Measurements from ENCODE around the gene VWA8.

GRCh38 chr13:41774605-41775218, 186.2 kb downstream of the VWA8 start:
- TF ChIP-seq, protein P1, sequence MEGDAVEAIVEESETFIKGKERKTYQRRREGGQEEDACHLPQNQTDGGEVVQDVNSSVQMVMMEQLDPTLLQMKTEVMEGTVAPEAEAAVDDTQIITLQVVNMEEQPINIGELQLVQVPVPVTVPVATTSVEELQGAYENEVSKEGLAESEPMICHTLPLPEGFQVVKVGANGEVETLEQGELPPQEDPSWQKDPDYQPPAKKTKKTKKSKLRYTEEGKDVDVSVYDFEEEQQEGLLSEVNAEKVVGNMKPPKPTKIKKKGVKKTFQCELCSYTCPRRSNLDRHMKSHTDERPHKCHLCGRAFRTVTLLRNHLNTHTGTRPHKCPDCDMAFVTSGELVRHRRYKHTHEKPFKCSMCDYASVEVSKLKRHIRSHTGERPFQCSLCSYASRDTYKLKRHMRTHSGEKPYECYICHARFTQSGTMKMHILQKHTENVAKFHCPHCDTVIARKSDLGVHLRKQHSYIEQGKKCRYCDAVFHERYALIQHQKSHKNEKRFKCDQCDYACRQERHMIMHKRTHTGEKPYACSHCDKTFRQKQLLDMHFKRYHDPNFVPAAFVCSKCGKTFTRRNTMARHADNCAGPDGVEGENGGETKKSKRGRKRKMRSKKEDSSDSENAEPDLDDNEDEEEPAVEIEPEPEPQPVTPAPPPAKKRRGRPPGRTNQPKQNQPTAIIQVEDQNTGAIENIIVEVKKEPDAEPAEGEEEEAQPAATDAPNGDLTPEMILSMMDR (IDR thresholded peaks at IDR 0.05): no peak
- no peak for TF ChIP-seq POLR2AphosphoS5 (IDR thresholded peaks at IDR 0.05)
